ENCODE data around the gene PROM1. TPM values are rescaled to one million over a fixed set of nuclear protein-coding genes. Genes with fewer than 3 reads are reported as not detected.
A peak's percentile ranks its signal among the peaks of the same experiment; 100 is the strongest.

The PROM1 gene
- total and polyA plus RNA-seq, 8 donors, result 3.5 to 124 (median 12.3) TPM

DNA sequence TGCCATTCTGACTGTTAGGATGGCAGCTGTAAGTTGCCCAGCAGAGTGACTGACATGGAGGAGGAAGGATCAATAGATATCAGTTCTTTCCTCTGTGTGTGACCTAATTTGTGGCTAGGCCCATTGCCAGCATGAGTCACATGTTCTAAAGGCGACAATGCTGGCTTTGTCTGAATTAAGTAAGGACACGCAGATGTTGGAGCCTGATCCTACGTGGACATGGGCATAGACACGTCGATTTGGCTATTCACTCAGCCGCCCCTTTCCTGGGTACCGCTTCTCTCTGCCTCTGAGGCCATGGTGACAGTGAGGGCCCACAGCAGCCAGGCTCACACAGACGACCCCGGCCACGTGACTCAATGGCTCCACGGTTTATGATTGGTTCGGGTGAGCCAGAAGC is 16.3 kb downstream of the PROM1 start:
- peaks cover 4 to 13% (median 8%) of the 10 kb centered on the region in 4 donors for H3K4me1 ChIP-seq
- TF ChIP-seq POLR2AphosphoS5 (IDR thresholded peaks at IDR 0.05) (peak in 1 of 3 donors; percentile 34), EP300 (IDR thresholded peaks at IDR 0.05) (no peak), POLR2A (IDR thresholded peaks at IDR 0.05) (no peak)
- TF ChIP-seq, protein P1, sequence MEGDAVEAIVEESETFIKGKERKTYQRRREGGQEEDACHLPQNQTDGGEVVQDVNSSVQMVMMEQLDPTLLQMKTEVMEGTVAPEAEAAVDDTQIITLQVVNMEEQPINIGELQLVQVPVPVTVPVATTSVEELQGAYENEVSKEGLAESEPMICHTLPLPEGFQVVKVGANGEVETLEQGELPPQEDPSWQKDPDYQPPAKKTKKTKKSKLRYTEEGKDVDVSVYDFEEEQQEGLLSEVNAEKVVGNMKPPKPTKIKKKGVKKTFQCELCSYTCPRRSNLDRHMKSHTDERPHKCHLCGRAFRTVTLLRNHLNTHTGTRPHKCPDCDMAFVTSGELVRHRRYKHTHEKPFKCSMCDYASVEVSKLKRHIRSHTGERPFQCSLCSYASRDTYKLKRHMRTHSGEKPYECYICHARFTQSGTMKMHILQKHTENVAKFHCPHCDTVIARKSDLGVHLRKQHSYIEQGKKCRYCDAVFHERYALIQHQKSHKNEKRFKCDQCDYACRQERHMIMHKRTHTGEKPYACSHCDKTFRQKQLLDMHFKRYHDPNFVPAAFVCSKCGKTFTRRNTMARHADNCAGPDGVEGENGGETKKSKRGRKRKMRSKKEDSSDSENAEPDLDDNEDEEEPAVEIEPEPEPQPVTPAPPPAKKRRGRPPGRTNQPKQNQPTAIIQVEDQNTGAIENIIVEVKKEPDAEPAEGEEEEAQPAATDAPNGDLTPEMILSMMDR (IDR thresholded peaks at IDR 0.05), result no peak
- no peaks in the 10 kb centered on the region for H3K27me3 ChIP-seq
- DNase-seq, result peak; percentile 70 to 73
- H3K4me3 ChIP-seq, result no peak overlapping the region
- peak overlapping the region; percentile 18 to 66 (median 30) for H3K27ac ChIP-seq
- no peaks in the 10 kb centered on the region for H3K9me3 ChIP-seq
- intact Hi-C loops (cut with DNase I; ENCODE audit: low total_unique reads), result no loop called here
- WGBS, 5 donors, result 32 to 55% (median 40%) methylated on average over 9 to 12 of the region's 12 CpGs
- no peaks in the 10 kb centered on the region for H3K36me3 ChIP-seq

DNA sequence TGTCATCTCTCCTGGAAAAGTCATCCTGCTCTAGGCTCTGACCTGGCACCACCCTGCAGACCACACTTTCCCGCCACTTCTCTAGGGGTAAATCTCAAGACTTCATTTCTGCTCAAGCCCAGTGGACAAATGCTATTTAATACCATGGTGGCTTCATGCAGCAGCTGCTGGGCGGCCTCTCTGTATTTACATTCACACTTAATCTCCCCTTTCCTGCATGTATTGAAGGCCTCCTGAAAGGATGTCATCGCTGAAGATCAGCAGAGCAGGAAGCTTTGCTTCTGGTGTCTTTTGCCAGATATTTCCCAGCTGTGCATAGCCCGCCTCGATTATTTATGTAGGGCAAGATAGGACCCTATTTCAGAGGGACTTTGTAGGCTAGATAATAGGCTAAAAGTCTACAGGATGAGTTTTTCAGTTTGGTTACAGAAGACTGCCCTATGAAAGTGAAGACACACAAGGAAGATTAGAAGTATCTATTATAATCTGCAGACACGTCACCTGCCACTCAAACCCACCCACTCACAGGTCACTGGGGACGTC is 17.2 kb downstream of the PROM1 start:
- H3K27ac ChIP-seq, result peak overlapping the region in 2 of 5 donors; percentile 11 to 66
- intact Hi-C loops (cut with DNase I; ENCODE audit: low total_unique reads), result no loop called here
- H3K27me3 ChIP-seq, result no peaks in the 10 kb centered on the region
- H3K9me3 ChIP-seq, result no peaks in the 10 kb centered on the region
- TF ChIP-seq POLR2A (IDR thresholded peaks at IDR 0.05), result no peak
- no peak for TF ChIP-seq POLR2AphosphoS5 (IDR thresholded peaks at IDR 0.05)
- no peak for TF ChIP-seq EP300 (IDR thresholded peaks at IDR 0.05)
- TF ChIP-seq, protein P1 (IDR thresholded peaks at IDR 0.05), result no peak
- no peaks in the 10 kb centered on the region for H3K36me3 ChIP-seq
- H3K4me1 ChIP-seq, result peaks cover 4 to 13% (median 8%) of the 10 kb centered on the region in 4 donors
- peak in 1 of 2 donors; percentile 66 for DNase-seq
- no peak overlapping the region for H3K4me3 ChIP-seq
- WGBS, 5 donors, result 63 to 74% (median 73%) methylated on average over 7 of the region's 7 CpGs

DNA sequence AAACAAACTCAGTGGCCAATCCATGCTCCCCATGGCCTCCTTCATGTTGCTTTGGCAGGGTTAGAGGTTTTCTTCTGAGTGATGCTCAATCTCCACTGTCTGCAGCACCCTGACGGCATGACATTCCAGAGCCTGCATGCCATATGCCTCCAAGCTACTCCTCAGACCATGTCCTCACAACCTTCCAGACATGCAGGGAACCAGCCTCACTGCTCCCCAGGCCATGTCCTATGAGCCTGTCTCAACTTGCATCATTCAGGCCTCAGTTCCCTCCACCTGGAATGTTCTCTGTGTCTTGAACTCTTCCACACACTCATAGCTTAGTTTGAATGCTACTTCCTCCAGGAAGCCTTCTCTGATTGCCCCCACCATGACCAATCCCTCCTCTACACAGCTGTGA is 18.8 kb downstream of the PROM1 start:
- H3K4me1 ChIP-seq, result peaks cover 4 to 13% (median 8%) of the 10 kb centered on the region in 4 donors
- H3K27me3 ChIP-seq, result no peaks in the 10 kb centered on the region
- WGBS, 5 donors, result 73 to 100% (median 88%) methylated on average over 1 of the region's 1 CpG
- intact Hi-C loops (cut with DNase I; ENCODE audit: low total_unique reads), result no loop called here
- no peak for DNase-seq
- no peaks in the 10 kb centered on the region for H3K9me3 ChIP-seq
- no peak overlapping the region for H3K4me3 ChIP-seq
- no peak for TF ChIP-seq POLR2A (IDR thresholded peaks at IDR 0.05)
- TF ChIP-seq POLR2AphosphoS5 (IDR thresholded peaks at IDR 0.05), result no peak
- no peak for TF ChIP-seq EP300 (IDR thresholded peaks at IDR 0.05)
- TF ChIP-seq, protein P1 (IDR thresholded peaks at IDR 0.05), result no peak
- H3K36me3 ChIP-seq, result no peaks in the 10 kb centered on the region
- H3K27ac ChIP-seq, result no peak overlapping the region

DNA sequence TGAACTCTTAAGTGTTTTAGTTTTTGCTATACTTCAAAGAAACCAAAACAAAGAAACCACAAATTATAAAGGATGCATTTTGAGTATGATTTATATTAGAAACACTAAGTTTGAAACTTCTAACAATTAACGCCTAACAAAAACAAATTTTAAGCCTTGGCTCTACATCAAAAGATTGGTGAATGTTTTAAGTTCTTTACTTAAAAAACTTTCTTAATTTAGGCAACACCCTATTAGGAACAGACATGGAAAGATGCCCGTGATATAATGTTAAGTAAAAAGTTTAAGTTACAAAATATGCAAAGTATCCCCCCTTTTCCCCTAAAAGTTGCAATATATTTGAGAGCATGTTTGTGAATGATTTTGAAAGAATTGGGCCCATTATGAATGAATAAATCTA is 21.2 kb downstream of the PROM1 start:
- Histone ChIP-seq H3K4me1 (peaks cover 4 to 12% (median 8%) of the 10 kb centered on the region in 4 donors), H3K27ac (no peak overlapping the region), H3K4me3 (no peak overlapping the region), H3K36me3 (no peaks in the 10 kb centered on the region), H3K27me3 (no peaks in the 10 kb centered on the region), H3K9me3 (no peaks in the 10 kb centered on the region)
- intact Hi-C loops (cut with DNase I; ENCODE audit: low total_unique reads), result no loop called here
- DNase-seq, result no peak
- TF ChIP-seq POLR2AphosphoS5 (IDR thresholded peaks at IDR 0.05), result no peak
- TF ChIP-seq POLR2A (IDR thresholded peaks at IDR 0.05), result no peak
- TF ChIP-seq EP300 (IDR thresholded peaks at IDR 0.05), result no peak
- TF ChIP-seq, protein P1 (IDR thresholded peaks at IDR 0.05), result no peak
- WGBS, 5 donors, result 76 to 90% (median 81%) methylated on average over 2 of the region's 2 CpGs
